Stimulated activated CD8-positive, alpha-beta memory T cell treated with anti-CD3 and anti-CD28 coated beads, Interleukin-4, amount 100 ng/mL, for 4 hours (primary cell): ENCODE data around the gene TMEM238.
"Not testable (repeated sequence)": the region's sequence is repeated elsewhere in the genome, so short reads cannot be mapped to it uniquely, and the experiment has no call there.

ENCODE experiments used
- DNase-seq, 2 donors: peaks; one replicate each; pipeline ENCODE4 v3.0.0-alpha.2; 2020; ENCODE audit warnings: low read depth in 2 of 2, low spot score in 1 of 2

Gene TMEM238, protein sequence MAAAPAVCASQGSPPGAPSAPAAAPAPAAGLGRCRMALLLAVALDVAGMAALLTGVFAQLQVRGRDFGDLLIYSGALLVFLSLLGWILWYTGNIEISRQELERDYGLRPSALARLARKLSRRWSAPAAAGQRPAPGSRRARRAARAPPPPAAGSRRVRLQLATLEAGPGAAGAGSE

DNA sequence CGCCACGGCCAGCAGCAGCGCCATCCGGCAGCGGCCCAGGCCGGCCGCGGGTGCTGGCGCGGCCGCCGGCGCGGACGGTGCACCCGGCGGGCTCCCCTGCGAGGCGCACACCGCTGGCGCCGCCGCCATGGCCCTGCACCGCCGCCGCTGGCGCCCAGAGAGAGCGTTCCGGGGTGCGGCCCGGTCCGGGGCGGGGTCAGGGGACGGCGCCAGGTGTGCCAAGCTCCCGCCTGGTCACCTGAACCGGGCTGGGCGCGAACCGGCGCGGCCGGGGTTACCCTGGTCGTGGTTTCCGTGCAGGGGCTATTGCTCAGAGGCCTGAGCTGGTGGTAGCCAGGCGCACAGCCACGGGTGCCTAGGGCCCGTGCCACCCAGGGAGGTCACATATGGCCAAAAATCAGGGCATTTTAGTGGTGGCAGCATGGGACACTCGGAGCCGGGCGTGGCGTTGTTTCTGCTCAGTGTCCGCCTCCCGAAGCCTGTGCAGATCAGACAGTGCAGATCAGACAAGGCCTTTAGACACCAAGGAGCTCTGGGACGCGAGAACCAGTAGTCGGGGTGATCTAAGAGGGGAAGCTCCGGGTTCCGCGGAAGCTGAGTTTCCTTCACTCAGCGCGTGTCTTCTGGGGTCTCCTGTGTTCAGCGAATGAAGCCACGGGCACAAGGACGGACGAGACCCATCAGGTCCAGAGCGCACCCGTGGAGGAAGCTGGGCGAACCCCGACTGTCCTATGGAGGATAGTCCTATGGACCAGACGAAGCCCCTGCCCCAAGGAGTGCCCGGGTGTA is at the start of gene TMEM238:
TSS of gene TMEM238 (minus strand) at position 162 of the 789 bp plus-strand sequence. CDS start at position 129, 33 bp downstream.
- DNase-seq, result no peak

DNA sequence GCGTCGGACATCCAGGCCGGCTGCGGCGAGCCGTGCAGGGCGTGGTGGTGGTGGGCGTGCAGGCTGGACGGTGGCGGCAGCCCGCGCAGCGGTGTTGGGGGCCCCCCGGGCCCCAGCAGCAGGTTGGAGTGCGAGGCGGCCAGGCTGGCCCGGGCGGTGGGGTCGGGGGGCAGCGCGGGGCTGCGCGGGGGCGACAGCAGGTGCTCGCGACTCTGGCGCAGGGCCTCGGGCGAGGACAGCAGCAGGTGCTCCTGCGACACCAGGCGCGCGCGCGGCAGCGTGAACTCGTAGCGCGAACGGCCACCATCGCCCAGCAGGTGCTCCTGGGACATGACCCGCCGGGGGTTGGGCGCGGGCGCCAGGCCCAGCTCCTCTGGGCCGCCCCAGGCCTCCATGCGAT is 49.2 kb upstream of the TMEM238 start:
- DNase-seq, result no peak

DNA sequence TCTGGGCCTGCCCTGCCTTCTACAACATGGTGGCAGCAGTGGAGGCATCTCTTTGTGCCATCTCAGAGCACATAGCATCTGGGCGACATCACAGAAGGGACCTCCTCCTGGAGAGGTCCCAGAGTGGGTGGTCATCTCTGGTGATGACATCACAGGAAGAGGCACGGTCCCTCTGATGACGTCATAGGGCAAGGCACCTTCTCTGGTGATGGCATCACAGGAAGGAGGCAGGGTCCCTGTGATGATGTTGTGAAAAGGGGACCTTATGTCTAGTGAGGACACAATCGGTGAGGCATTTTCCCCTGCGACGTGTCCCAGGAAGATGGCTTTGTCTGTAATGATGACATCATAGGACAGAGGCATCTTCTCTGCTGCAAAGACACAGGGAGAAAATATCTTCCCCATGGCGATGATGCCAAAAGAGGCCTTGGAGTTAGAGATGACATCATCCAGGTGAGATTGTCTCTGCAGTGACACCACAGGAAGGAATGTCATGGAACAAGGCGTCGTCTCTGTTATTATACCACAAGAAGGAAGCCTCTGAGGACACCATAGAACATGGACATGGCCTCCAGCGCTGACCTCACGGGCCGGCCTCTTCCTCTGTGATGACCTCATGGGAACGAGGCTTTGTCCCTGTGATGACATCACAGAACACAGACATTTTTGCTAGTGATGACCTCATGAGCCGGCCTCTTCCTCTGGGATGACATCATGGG is 48.3 kb upstream of the TMEM238 start:
- no peak for DNase-seq

GRCh38 chr19:55431183-55431582 is 47.1 kb upstream of the TMEM238 start:
- DNase-seq, result no peak

- DNase-seq, result no peak
These were observed 42.0 kb upstream of the TMEM238 start for GRCh38 chr19:55426042-55426441.

DNA sequence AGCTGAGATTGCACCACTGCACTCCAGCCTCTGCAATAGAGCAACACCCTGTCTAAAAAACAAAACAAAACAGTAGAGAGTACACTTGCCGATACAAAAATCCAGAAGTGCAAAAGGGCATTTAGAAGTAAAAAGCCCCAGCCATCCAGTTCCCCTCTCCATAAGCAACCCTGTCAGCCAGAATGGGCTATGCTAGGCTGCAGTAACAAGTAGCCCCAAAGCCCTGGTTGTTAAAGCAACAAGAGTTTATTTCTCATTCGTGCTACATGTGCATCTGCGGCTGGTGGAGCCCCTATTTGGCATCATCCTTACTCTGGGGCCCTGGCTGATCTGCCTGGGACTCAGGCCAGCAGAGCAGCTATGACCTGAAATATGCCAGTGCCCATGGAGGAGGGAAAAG is 40.4 kb upstream of the TMEM238 start:
- DNase-seq, result no peak

DNA sequence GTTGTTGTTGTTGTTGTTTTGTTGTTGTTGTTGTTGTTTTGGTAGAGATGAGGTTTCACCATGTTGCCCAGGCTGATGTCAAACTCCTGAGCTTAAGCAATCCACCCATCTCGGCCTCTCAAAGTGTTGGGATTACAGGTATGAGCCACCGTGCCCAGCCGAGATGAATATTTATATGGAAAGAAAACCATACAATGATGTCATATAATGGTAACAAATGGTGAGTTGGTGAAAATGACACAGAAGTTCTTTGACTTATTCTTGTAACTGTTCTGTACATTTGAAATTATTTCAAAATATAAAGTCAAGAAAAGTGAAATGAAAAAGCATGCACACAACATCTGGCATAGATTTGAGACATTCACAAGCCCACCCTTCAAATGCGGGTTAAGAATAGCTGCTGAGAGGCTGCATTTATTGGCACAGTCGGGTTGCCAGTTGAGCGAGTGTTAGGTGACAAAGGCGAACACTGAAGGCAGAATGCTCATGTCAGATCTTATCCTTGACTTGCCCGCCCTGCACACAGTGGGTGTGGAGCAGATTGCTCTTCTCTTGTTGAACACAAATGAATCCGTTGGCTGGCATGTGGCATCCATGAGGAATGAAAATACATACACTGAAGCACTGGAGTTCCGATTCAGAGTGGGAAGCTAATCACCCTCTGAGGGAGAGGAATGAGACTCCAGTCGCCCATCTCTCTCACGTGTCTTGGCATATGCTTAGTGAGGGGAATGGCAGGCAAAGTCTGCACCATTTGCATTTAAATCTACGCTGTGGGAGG is 39.3 kb upstream of the TMEM238 start:
- DNase-seq, result no peak

GRCh38 chr19:55421281-55421680 is 37.2 kb upstream of the TMEM238 start:
- DNase-seq, result not testable (repeated sequence)

GRCh38 chr19:55419624-55420236 is 35.6 kb upstream of the TMEM238 start:
- no peak for DNase-seq

DNA sequence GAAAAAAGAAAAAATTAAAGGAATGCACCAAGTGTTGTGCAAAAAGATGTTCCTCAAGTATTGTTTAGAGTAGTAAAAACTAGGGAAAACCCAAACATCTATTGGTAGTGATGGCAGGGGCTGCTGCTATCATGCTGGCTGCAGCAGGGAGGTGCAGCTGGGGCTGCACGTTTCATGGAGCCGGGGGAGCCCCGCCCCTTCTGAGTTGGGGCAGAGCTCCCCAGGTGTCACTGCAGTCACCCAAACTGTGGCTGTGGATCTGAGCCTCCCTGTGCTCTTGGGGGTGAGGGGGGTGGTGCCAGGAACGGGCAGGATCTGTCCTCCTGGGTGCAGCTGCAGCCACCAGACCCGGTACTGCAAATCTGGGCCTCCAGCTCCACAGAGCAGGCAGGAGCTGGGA is 35.0 kb upstream of the TMEM238 start:
- DNase-seq, result no peak

DNA sequence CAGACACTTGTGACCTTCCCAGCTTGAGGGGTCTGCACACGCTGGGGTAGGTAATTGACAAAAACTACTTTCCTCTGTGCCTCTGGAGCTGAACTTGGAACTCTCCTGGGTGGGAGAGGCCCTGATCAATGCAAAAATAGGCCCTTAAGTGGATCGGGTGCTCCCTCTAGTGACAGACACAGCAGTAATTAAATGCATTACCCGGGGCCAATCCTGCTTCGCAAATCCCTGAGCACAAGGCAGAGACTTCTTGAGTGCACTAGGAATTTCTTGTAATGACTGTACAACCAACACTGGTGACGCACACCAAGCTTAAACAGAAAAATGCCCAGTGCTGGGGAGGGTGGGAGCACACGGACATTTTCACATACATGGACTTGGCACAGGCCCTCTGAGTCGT is 34.1 kb upstream of the TMEM238 start:
- DNase-seq, result no peak

DNA sequence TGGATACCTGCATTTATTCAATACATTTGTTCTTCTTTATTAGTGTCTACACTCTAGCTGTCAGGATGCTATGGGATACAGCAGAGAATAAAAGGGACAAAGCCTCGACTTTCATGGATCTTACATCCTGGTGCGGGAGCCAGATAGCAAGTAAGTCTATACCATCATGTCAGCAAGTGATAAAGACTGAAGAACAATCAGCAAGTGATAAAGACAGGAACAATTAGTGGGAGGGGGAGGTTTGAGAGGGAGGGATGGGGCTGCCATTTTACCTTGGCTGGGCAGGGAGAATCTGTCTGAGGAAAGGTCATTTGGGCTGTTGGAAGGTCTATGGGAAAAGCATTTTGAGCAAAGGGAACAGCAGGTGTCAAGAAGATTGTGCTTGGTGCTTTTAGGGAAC is 26.1 kb upstream of the TMEM238 start:
- no peak for DNase-seq

DNA sequence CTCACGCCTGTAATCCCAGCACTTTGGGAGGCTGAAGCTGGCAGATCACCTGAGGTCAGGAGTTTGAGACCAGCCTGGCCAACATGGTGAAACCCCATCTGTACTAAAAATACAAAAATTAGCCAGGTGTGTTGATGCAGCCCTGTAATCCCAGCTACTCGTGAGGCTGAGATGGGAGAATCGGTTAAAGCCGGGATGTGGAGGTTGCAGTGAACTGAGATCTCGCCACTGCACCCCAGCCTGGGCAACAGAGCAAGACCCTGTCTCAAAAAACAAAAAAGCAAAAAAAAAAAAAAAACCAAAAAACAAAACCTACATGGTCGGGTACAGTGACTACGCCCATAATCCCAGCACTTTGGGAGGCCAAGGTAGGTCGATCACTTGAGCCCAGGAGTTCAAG is 25.1 kb upstream of the TMEM238 start:
- DNase-seq, result not testable (repeated sequence)

DNA sequence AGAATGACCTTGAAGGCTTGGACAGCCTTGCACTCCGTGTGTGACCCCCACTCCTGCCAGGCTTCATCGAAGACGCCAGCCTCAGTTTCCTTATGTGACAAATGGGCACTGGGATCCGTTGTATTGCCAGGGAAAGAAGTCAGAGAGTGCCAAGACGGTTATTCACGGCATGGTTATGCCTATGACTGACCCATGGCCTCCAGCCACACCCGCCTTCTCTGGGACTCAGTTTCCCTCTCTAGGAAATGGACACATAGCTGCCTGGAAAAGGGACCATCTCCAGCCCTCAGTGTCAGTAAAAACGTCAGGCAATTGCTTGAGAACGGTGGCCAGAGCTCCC is 24.4 kb upstream of the TMEM238 start:
- DNase-seq, result no peak

GRCh38 chr19:55407800-55408532 is 23.9 kb upstream of the TMEM238 start:
- peak; percentile 88 to 95 for DNase-seq

GRCh38 chr19:55407550-55407799 is 23.4 kb upstream of the TMEM238 start, which contains the start of gene UBE2S:
Gene UBE2S (minus strand): TSS chr19:55407788. CDS start chr19:55407589, 199 bp downstream.
- not testable (repeated sequence) for DNase-seq

DNA sequence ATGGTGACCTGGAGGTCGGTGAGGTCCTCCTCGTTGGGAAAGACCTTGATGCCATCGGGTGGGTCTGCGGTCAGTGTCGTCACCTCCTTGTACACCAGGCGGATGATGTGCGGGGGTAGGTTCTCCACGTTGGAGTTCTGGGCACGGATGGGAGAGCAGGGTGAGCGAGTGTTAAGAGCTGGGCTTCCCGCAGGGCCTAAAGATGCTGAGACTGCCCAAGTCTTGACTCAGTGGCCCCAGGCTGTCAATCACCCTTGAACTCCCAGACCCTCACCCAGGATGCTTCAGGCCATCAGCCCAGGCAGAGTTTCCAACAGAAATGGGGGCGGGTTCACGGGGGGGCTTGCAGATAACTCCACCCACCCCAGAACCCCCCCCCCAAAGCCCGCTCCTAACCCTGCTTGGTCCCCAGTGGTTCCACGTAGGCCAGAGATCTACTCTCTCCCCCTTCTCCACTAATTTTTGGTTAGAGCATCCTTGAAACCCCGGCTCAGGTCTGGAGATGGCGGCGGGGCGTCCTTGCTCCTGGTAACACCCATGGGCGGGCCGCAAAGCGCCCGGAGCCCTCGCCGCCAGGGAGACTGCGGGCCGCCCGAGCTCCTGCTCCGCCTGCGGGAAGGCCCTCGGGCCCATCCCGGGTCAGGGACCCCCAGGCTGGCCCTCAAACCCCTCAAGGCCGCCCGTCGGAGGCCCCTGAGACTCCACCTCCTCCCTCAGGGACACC is 22.9 kb upstream of the TMEM238 start:
- no peak for DNase-seq

- DNase-seq, result no peak
These were observed 22.2 kb upstream of the TMEM238 start for GRCh38 chr19:55406091-55406825.

DNA sequence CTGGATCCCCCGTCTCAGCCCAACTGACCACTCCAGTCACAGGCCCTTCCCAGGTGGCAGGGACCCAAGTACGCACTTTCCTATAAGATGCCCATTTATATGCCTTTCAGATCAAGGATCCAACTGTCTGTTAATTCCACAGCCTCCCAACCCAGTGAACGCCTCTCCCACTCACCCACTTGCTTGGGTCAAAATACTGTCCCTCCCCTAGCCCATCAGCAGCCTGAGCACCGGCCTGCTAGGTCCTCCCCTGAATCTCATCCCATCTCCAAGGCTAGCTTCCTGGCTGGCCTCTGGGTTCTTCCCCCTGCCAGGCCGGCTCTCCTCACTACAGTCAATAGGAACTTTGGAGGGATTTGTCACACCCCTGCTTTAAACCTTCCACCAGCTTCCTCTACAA is 21.5 kb upstream of the TMEM238 start:
- DNase-seq, result no peak
